ENCODE measurements around the gene MIER3. TPM values are rescaled to one million over a fixed set of nuclear protein-coding genes. Genes with fewer than 3 reads are reported as not detected.

Gene MIER3
- total and polyA plus RNA-seq, 2 of the 13 experiments (the other 11 are each of a cell fraction or from before 2014, with no cell fraction given) = 14.6 to 38.8 TPM

GRCh38 chr5:56950626-56951125 lies 1.2 kb downstream of the MIER3 start (continued):
- TF ChIP-seq ZNF142 (CRISPR knock-in tag; IDR thresholded peaks at IDR 0.05) = no peak
- no peak for TF ChIP-seq RORA (CRISPR knock-in tag; IDR thresholded peaks at IDR 0.05)
- TF ChIP-seq ZBED4 (CRISPR knock-in tag; IDR thresholded peaks at IDR 0.05; ENCODE audit: borderline replicate concordance) = no peak
- TF ChIP-seq GATAD1 (CRISPR knock-in tag; IDR thresholded peaks at IDR 0.05) = no peak
- TF ChIP-seq NONO (IDR thresholded peaks at IDR 0.05) = no peak
- no peak for TF ChIP-seq NONO (CRISPR knock-in tag; conservative IDR thresholded peaks at IDR 0.05)
- no peak for TF ChIP-seq ZNF160 (CRISPR knock-in tag; IDR thresholded peaks at IDR 0.05)
- no peak for TF ChIP-seq MNT (IDR thresholded peaks at IDR 0.05)
- TF ChIP-seq ZSCAN9 (CRISPR knock-in tag; IDR thresholded peaks at IDR 0.05; ENCODE audit: borderline replicate concordance) = no peak
- TF ChIP-seq ONECUT2 (CRISPR knock-in tag; IDR thresholded peaks at IDR 0.05) = no peak
- TF ChIP-seq ZKSCAN8 (CRISPR knock-in tag; IDR thresholded peaks at IDR 0.05; ENCODE audit: borderline replicate concordance) = no peak
- no peak for TF ChIP-seq NR2F6 (IDR thresholded peaks at IDR 0.05)
- no peak for TF ChIP-seq NR2F6 (CRISPR knock-in tag; IDR thresholded peaks at IDR 0.05)
- TF ChIP-seq ZNF468 (CRISPR knock-in tag; IDR thresholded peaks at IDR 0.05) = no peak
- TF ChIP-seq HNRNPLL (IDR thresholded peaks at IDR 0.05; ENCODE audit: low read depth, low read length, poor library complexity, severe bottlenecking) = peak; percentile 34
- TF ChIP-seq ZNF263 (CRISPR knock-in tag; IDR thresholded peaks at IDR 0.05) = peak; percentile 71
- no peak for TF ChIP-seq ZBTB33 (CRISPR knock-in tag; IDR thresholded peaks at IDR 0.05)
- TF ChIP-seq CBX1 (IDR thresholded peaks at IDR 0.05; ENCODE audit: low read depth) = no peak
- TF ChIP-seq MIER2 (CRISPR knock-in tag; IDR thresholded peaks at IDR 0.05) = no peak
